CMK (cell line): Measurements from ENCODE around the gene KHK.

ENCODE experiments used
- DNase-seq: peaks from one replicate; pipeline ENCODE4 v3.0.0-alpha.2; 2010; ENCODE audit warnings: low read depth

Gene KHK

GRCh38 chr2:27127883-27128667, 41.5 kb downstream of the KHK start:
- no peak for DNase-seq

- peak; percentile 48 for DNase-seq
Measured at GRCh38 chr2:27128668-27129571, 42.3 kb downstream of the KHK start.

- no peak for DNase-seq
Measured at GRCh38 chr2:27130396-27130795, 43.8 kb downstream of the KHK start.

- no peak for DNase-seq
Measured at GRCh38 chr2:27131429-27131828, 44.9 kb downstream of the KHK start.

GRCh38 chr2:27133195-27133875, 46.8 kb downstream of the KHK start:
- no peak for DNase-seq

- DNase-seq = peak; percentile 93
Measured at GRCh38 chr2:27133905-27134780, 47.6 kb downstream of the KHK start, which contains the start of gene PREB. TSS of gene PREB (minus strand) at chr2:27134636. CDS start at chr2:27134421, 215 bp downstream.

- DNase-seq = no peak
Measured at GRCh38 chr2:27134781-27135477, 48.4 kb downstream of the KHK start.

GRCh38 chr2:27135478-27135955, 48.9 kb downstream of the KHK start:
- no peak for DNase-seq

GRCh38 chr2:27136751-27137150, 50.2 kb downstream of the KHK start:
- DNase-seq = no peak

- DNase-seq = no peak
Measured at GRCh38 chr2:27137322-27137935, 50.9 kb downstream of the KHK start.

- no peak for DNase-seq
Measured at GRCh38 chr2:27138111-27138510, 51.5 kb downstream of the KHK start.

- no peak for DNase-seq
Measured at GRCh38 chr2:27139310-27139709, 52.7 kb downstream of the KHK start, which contains the start of gene PRR30. TSS of gene PRR30 (minus strand) at chr2:27139410. CDS start at chr2:27138329, 1,081 bp downstream.

GRCh38 chr2:27143285-27143684, 56.7 kb downstream of the KHK start:
- no peak for DNase-seq

- DNase-seq = no peak
Measured at GRCh38 chr2:27145682-27146081, 59.1 kb downstream of the KHK start.

- no peak for DNase-seq
Measured at GRCh38 chr2:27147935-27148334, 61.4 kb downstream of the KHK start.

- DNase-seq = no peak
Measured at GRCh38 chr2:27148801-27149439, 62.3 kb downstream of the KHK start, which contains the start of gene TCF23. TSS of gene TCF23 (plus strand) at chr2:27149004. CDS start at chr2:27149134, 130 bp downstream.

- DNase-seq = no peak
Measured at GRCh38 chr2:27149570-27150405, 63.2 kb downstream of the KHK start.
